Smooth muscle cell (in vitro differentiated cells): Measurements from ENCODE around the gene OGFR. TPM values are rescaled to one million over a fixed set of nuclear protein-coding genes. Genes with fewer than 3 reads are reported as not detected.

Source experiments
- DNase-seq: peaks from one replicate; lab custom pipeline; 2025; ENCODE audit not compliant: unreplicated experiment; lab: John Stamatoyannopoulos, UW
- H2AFZ ChIP-seq: fragments of 200-600 bp; sonication (generic); 2 replicates; pipeline ENCODE4 v1.6.0; 2016; ENCODE audit warnings: antibody characterized with exemption, low read depth, mild to moderate bottlenecking
- H3F3A ChIP-seq: fragments of 200-600 bp; sonication (generic); 2 replicates; pipeline ENCODE4 v1.6.0; 2017; ENCODE audit warnings: antibody characterized with exemption, low read depth
- H3K27ac ChIP-seq: fragments of 200-600 bp; sonication (generic); 2 replicates; pipeline ENCODE4 v1.5.1; 2016; ENCODE audit warnings: low read depth, mild to moderate bottlenecking
- H3K27me3 ChIP-seq: fragments of 200-600 bp; sonication (generic); 2 replicates; pipeline ENCODE4 v1.6.1; 2016; ENCODE audit warnings: low read depth, mild to moderate bottlenecking
- H3K36me3 ChIP-seq: fragments of 200-600 bp; sonication (generic); 2 replicates; pipeline ENCODE4 v1.5.1; 2016; ENCODE audit warnings: low read depth
- H3K4me1 ChIP-seq: fragments of 200-600 bp; sonication (generic); 2 replicates; pipeline ENCODE4 v1.5.1; 2016; ENCODE audit warnings: low read depth
- H3K4me2 ChIP-seq: fragments of 200-600 bp; sonication (generic); 2 replicates; pipeline ENCODE4 v1.6.0; 2016; ENCODE audit warnings: mild to moderate bottlenecking
- H3K4me3 ChIP-seq: fragments of 200-600 bp; sonication (generic); 2 replicates; pipeline ENCODE4 v1.5.1; 2016; ENCODE audit warnings: mild to moderate bottlenecking
- H3K79me2 ChIP-seq: fragments of 200-600 bp; sonication (generic); 2 replicates; pipeline ENCODE4 v1.6.0; 2016; ENCODE audit warnings: low read depth, mild to moderate bottlenecking
- H3K9ac ChIP-seq: fragments of 200-600 bp; sonication (generic); 2 replicates; pipeline ENCODE4 v1.6.0; 2016; ENCODE audit warnings: low read depth
- H3K9me3 ChIP-seq: fragments of 200-600 bp; sonication (generic); replicated peaks from 2 replicates; pipeline ENCODE4 v1.5.1; 2016; ENCODE audit warnings: low read depth
- H4K20me1 ChIP-seq: fragments of 200-600 bp; sonication (generic); 2 replicates; pipeline ENCODE4 v1.6.0; 2016; ENCODE audit warnings: low read depth
- WGBS: methylation state at CpG from one replicate; pipeline ENCODE4 v1.1.7; 2016; ENCODE audit warnings: low lambda C conversion rate; 5-methylcytosine and 5-hydroxymethylcytosine counted together
- polyA plus RNA-seq: library from polyadenylated mRNA; unstranded; fragments of >200 nt; fragmentation: Nextera tagmentation; extraction: Ambion mirVana; gene quantifications from 2 replicates; pipeline ENCODE4 v1.2.1, GENCODE V29; 2016
- total RNA-seq: library from RNA; depleted of rRNA; stranded (reverse); fragments of >200 nt; gene quantifications from 2 replicates; pipeline ENCODE4 v1.2.3, GENCODE V29; 2014
- TF ChIP-seq, protein P1 (sequence below): fragments of 200-600 bp; sonication (generic); IDR thresholded peaks from 2 replicates; pipeline ENCODE4 v1.5.1; 2017; ENCODE audit warnings: borderline replicate concordance, mild to moderate bottlenecking, antibody characterized with exemption; ENCODE audit not compliant: insufficient read depth, poor library complexity, severe bottlenecking

Gene OGFR
- total and polyA plus RNA-seq, 2 experiments from 2014 or later = 24.4 to 53.2 TPM

GRCh38 chr20:62762801-62763368 is 41.8 kb upstream of the OGFR start:
- no peaks in the 10 kb centered on the region for H3K79me2 ChIP-seq
- H3K9ac ChIP-seq = no peak overlapping the region
- H3K9me3 ChIP-seq = no peaks in the 10 kb centered on the region
- no peak overlapping the region for H3K27ac ChIP-seq
- H3K4me1 ChIP-seq = peaks cover 14% of the 10 kb centered on the region
- no peak overlapping the region for H2AFZ ChIP-seq
- H3K36me3 ChIP-seq = no peaks in the 10 kb centered on the region
- no peak overlapping the region for H3K4me2 ChIP-seq
- no peaks in the 10 kb centered on the region for H3F3A ChIP-seq
- no peaks in the 10 kb centered on the region for H4K20me1 ChIP-seq
- TF ChIP-seq, protein P1, sequence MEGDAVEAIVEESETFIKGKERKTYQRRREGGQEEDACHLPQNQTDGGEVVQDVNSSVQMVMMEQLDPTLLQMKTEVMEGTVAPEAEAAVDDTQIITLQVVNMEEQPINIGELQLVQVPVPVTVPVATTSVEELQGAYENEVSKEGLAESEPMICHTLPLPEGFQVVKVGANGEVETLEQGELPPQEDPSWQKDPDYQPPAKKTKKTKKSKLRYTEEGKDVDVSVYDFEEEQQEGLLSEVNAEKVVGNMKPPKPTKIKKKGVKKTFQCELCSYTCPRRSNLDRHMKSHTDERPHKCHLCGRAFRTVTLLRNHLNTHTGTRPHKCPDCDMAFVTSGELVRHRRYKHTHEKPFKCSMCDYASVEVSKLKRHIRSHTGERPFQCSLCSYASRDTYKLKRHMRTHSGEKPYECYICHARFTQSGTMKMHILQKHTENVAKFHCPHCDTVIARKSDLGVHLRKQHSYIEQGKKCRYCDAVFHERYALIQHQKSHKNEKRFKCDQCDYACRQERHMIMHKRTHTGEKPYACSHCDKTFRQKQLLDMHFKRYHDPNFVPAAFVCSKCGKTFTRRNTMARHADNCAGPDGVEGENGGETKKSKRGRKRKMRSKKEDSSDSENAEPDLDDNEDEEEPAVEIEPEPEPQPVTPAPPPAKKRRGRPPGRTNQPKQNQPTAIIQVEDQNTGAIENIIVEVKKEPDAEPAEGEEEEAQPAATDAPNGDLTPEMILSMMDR = no peak
- WGBS = 97% methylated on average over 13 of the region's 16 CpGs
- H3K4me3 ChIP-seq = no peak overlapping the region
- no peaks in the 10 kb centered on the region for H3K27me3 ChIP-seq
- no peak for DNase-seq

- Histone ChIP-seq H3K4me3 (no peak overlapping the region), H3K4me1 (peaks cover 16% of the 10 kb centered on the region), H3K27me3 (no peaks in the 10 kb centered on the region), H3K9ac (no peak overlapping the region), H3K79me2 (no peaks in the 10 kb centered on the region), H4K20me1 (no peaks in the 10 kb centered on the region), H3K27ac (no peak overlapping the region), H3K36me3 (no peaks in the 10 kb centered on the region), H3K9me3 (no peaks in the 10 kb centered on the region), H3F3A (no peaks in the 10 kb centered on the region), H2AFZ (no peak overlapping the region), H3K4me2 (no peak overlapping the region)
- WGBS = 95% methylated on average over 4 of the region's 4 CpGs
- TF ChIP-seq, protein P1 = no peak
- no peak for DNase-seq
These were observed 41.2 kb upstream of the OGFR start for GRCh38 chr20:62763404-62763803.

GRCh38 chr20:62764156-62764935 is 40.3 kb upstream of the OGFR start:
- Histone ChIP-seq H3K4me2 (no peak overlapping the region), H3K9me3 (no peaks in the 10 kb centered on the region), H3K79me2 (no peaks in the 10 kb centered on the region), H2AFZ (no peak overlapping the region), H3K4me3 (no peak overlapping the region), H4K20me1 (no peaks in the 10 kb centered on the region), H3K27me3 (no peaks in the 10 kb centered on the region), H3K36me3 (no peaks in the 10 kb centered on the region), H3K4me1 (peaks cover 21% of the 10 kb centered on the region), H3K9ac (no peak overlapping the region), H3K27ac (no peak overlapping the region), H3F3A (no peaks in the 10 kb centered on the region)
- WGBS = 92% methylated on average over 23 of the region's 26 CpGs
- no peak for DNase-seq
- TF ChIP-seq, protein P1 = no peak
